Neural cell (in vitro differentiated cells): ENCODE results near the gene PRODH2. TPM values are rescaled to one million over a fixed set of nuclear protein-coding genes. Genes with fewer than 3 reads are reported as not detected.

Experiments used
- H2AFZ ChIP-seq: fragments of 200-600, 300-800 bp; sonication (generic), shearing (Covaris generic); 2 replicates; pipeline ENCODE4 v1.6.0; 2014; ENCODE audit warnings: low read depth, mild to moderate bottlenecking, antibody characterized with exemption, low read length, moderate library complexity
- H3F3A ChIP-seq: fragments of 200-600 bp; shearing (Covaris generic); 2 replicates; pipeline ENCODE4 v1.6.1; 2016; ENCODE audit warnings: mild to moderate bottlenecking, moderate library complexity, mixed read lengths, antibody characterized with exemption, low read length; ENCODE audit not compliant: insufficient read depth, poor library complexity, severe bottlenecking
- H3K27ac ChIP-seq: fragments of 200-600, 300-800 bp; sonication (generic), shearing (Covaris generic); 2 replicates; pipeline ENCODE4 v1.5.1; 2014; ENCODE audit warnings: mild to moderate bottlenecking, low read length, moderate library complexity
- H3K27me3 ChIP-seq: fragments of 300-800, 200-600 bp; sonication (generic), shearing (Covaris generic); 2 replicates; pipeline ENCODE4 v1.6.0; 2014; ENCODE audit warnings: mild to moderate bottlenecking, low read depth, low read length, moderate library complexity; ENCODE audit not compliant: insufficient read depth
- H3K36me3 ChIP-seq: fragments of 300-800, 200-600 bp; sonication (generic), shearing (Covaris generic); 2 replicates; pipeline ENCODE4 v1.5.1; 2014; ENCODE audit warnings: mild to moderate bottlenecking, antibody characterized with exemption, low read length, moderate library complexity; ENCODE audit not compliant: insufficient read depth
- H3K4me2 ChIP-seq: fragments of 300-800, 200-600 bp; sonication (generic), shearing (Covaris generic); 2 replicates; pipeline ENCODE4 v1.6.0; 2014; ENCODE audit warnings: mild to moderate bottlenecking, low read length
- H3K4me3 ChIP-seq: fragments of 300-800, 200-600 bp; sonication (generic), shearing (Covaris generic); 2 replicates; pipeline ENCODE4 v1.5.1; 2014; ENCODE audit warnings: mild to moderate bottlenecking, low read length, moderate library complexity
- H3K79me2 ChIP-seq: fragments of 200-600 bp; shearing (Covaris generic); replicated peaks from 2 replicates; pipeline ENCODE4 v1.6.0; 2014; ENCODE audit warnings: mild to moderate bottlenecking, low read length, moderate library complexity; ENCODE audit not compliant: insufficient read depth
- H3K9ac ChIP-seq: fragments of 300-800, 200-600 bp; sonication (generic), shearing (Covaris generic); 2 replicates; pipeline ENCODE4 v1.6.1; 2016; ENCODE audit warnings: mild to moderate bottlenecking, low read length, mixed read lengths
- H3K9me2 ChIP-seq: fragments of 200-600 bp; shearing (Covaris generic); 2 replicates; pipeline ENCODE4 v1.6.1; 2016; ENCODE audit warnings: mild to moderate bottlenecking, low read length, mixed read lengths; ENCODE audit not compliant: insufficient read depth
- H3K9me3 ChIP-seq: fragments of 200-600, 300-800 bp; sonication (generic), shearing (Covaris generic); 2 replicates; pipeline ENCODE4 v1.6.1; 2016; ENCODE audit warnings: mild to moderate bottlenecking, mixed run types, low read length, moderate library complexity, mixed read lengths
- H4K20me1 ChIP-seq: fragments of 200-600 bp; shearing (Covaris generic); 2 replicates; pipeline ENCODE4 v1.6.1; 2016; ENCODE audit warnings: mild to moderate bottlenecking, mixed run types; ENCODE audit not compliant: insufficient read depth
- EP300 ChIP-seq: fragments of 450-650 bp; conservative IDR thresholded peaks from 2 replicates; pipeline ENCODE4 v1.6.1; 2014; ENCODE audit warnings: antibody characterized with exemption, mild to moderate bottlenecking, moderate library complexity; ENCODE audit not compliant: poor library complexity, severe bottlenecking
- EZH2 ChIP-seq: fragments of 200-600, 300-800 bp; shearing (Covaris generic), sonication (generic); IDR thresholded peaks from 2 replicates; pipeline ENCODE4 v1.6.1; 2014; ENCODE audit warnings: antibody characterized with exemption, low read length, borderline replicate concordance, mild to moderate bottlenecking; ENCODE audit not compliant: insufficient read depth, poor library complexity, severe bottlenecking
- MXI1 ChIP-seq: fragments of 450-650 bp; conservative IDR thresholded peaks from 2 replicates; pipeline ENCODE4 v1.6.1; 2014; ENCODE audit warnings: antibody characterized with exemption, mild to moderate bottlenecking; ENCODE audit not compliant: poor library complexity, severe bottlenecking
- POLR2AphosphoS5 ChIP-seq: IDR thresholded peaks from 2 replicates; pipeline ENCODE4 v1.6.1; 2012
- RAD21 ChIP-seq: fragments of 450-650 bp; conservative IDR thresholded peaks from 2 replicates; pipeline ENCODE4 v1.6.1; 2014; ENCODE audit warnings: antibody characterized with exemption, mild to moderate bottlenecking, moderate library complexity
- SMC3 ChIP-seq: fragments of 450-650 bp; conservative IDR thresholded peaks from 2 replicates; pipeline ENCODE4 v1.6.1; 2014; ENCODE audit warnings: antibody characterized with exemption, mild to moderate bottlenecking, moderate library complexity; ENCODE audit not compliant: poor library complexity
- TAF1 ChIP-seq: IDR thresholded peaks from 2 replicates; pipeline ENCODE4 v1.6.1; 2012; ENCODE audit warnings: low read depth
- polyA plus RNA-seq: library from polyadenylated mRNA; depleted of rRNA; stranded (reverse); fragments of >200 nt; gene quantifications from 2 replicates; pipeline ENCODE4 v1.2.3, GENCODE V29; 2014
- TF ChIP-seq, protein P1 (sequence below): IDR thresholded peaks from 2 replicates; pipeline ENCODE4 v1.6.1; 2012; ENCODE audit warnings: borderline replicate concordance
- TF ChIP-seq, protein P2 (sequence below): fragments of 450-650 bp; IDR thresholded peaks from 2 replicates; pipeline ENCODE4 v1.5.1; 2014; ENCODE audit warnings: antibody characterized with exemption, mild to moderate bottlenecking, moderate library complexity; ENCODE audit not compliant: poor library complexity, severe bottlenecking

The PRODH2 gene
- polyA plus RNA-seq, 1 donor from 2014 or later: not detected

DNA sequence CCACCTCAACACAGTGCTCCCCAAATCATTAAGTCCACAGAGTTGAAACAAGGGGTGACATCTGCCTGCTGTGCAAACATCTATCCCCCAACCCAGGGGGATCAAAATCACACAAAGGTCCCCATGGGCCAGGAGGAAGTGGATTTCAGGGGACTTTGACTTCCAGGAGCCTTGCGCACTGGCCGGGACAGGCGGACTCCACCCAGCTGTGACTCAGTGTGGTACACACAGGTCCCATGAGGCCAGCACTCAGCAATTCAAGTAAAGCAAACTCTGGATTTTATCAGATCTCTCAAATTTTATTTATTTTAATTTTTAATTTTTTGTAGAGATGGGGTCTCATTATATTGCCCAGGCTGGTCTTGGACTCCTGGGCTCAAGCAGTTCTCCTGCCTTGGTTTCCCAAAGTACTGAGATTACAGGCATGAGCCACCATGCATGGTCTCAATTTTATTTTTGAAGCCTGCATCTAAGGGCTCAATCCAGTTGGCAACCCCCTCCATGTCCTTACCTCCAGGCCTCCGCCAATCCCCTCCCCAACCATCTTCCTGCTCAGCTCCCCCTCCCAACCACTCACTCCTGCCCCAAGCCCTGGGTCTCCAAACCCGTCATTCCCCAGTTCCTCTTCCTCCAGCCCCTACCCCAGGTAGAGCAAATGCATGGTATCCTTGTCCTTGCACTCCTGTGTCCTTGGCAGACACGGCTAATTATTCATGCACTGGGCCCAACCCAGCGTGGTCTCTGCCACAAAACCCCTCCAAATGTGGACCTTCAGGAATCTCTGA is 19.1 kb downstream of the PRODH2 start:
- Histone ChIP-seq H3K79me2 (no peaks in the 10 kb centered on the region), H3K27me3 (peaks cover 19% of the 10 kb centered on the region), H3K9me2 (no peaks in the 10 kb centered on the region), H3K9me3 (no peaks in the 10 kb centered on the region), H4K20me1 (no peaks in the 10 kb centered on the region), H3F3A (no peaks in the 10 kb centered on the region), H3K27ac (no peak overlapping the region), H3K4me2 (no peak overlapping the region), H3K9ac (no peak overlapping the region), H3K4me3 (no peak overlapping the region), H3K36me3 (no peaks in the 10 kb centered on the region), H2AFZ (no peak overlapping the region)
- no peak for TF ChIP-seq EP300
- TF ChIP-seq POLR2AphosphoS5: no peak
- no peak for TF ChIP-seq SMC3
- no peak for TF ChIP-seq MXI1
- no peak for TF ChIP-seq TAF1
- no peak for TF ChIP-seq RAD21
- TF ChIP-seq, protein P1, sequence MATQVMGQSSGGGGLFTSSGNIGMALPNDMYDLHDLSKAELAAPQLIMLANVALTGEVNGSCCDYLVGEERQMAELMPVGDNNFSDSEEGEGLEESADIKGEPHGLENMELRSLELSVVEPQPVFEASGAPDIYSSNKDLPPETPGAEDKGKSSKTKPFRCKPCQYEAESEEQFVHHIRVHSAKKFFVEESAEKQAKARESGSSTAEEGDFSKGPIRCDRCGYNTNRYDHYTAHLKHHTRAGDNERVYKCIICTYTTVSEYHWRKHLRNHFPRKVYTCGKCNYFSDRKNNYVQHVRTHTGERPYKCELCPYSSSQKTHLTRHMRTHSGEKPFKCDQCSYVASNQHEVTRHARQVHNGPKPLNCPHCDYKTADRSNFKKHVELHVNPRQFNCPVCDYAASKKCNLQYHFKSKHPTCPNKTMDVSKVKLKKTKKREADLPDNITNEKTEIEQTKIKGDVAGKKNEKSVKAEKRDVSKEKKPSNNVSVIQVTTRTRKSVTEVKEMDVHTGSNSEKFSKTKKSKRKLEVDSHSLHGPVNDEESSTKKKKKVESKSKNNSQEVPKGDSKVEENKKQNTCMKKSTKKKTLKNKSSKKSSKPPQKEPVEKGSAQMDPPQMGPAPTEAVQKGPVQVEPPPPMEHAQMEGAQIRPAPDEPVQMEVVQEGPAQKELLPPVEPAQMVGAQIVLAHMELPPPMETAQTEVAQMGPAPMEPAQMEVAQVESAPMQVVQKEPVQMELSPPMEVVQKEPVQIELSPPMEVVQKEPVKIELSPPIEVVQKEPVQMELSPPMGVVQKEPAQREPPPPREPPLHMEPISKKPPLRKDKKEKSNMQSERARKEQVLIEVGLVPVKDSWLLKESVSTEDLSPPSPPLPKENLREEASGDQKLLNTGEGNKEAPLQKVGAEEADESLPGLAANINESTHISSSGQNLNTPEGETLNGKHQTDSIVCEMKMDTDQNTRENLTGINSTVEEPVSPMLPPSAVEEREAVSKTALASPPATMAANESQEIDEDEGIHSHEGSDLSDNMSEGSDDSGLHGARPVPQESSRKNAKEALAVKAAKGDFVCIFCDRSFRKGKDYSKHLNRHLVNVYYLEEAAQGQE: no peak
- TF ChIP-seq, protein P2, sequence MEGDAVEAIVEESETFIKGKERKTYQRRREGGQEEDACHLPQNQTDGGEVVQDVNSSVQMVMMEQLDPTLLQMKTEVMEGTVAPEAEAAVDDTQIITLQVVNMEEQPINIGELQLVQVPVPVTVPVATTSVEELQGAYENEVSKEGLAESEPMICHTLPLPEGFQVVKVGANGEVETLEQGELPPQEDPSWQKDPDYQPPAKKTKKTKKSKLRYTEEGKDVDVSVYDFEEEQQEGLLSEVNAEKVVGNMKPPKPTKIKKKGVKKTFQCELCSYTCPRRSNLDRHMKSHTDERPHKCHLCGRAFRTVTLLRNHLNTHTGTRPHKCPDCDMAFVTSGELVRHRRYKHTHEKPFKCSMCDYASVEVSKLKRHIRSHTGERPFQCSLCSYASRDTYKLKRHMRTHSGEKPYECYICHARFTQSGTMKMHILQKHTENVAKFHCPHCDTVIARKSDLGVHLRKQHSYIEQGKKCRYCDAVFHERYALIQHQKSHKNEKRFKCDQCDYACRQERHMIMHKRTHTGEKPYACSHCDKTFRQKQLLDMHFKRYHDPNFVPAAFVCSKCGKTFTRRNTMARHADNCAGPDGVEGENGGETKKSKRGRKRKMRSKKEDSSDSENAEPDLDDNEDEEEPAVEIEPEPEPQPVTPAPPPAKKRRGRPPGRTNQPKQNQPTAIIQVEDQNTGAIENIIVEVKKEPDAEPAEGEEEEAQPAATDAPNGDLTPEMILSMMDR: no peak
- TF ChIP-seq EZH2: no peak

DNA sequence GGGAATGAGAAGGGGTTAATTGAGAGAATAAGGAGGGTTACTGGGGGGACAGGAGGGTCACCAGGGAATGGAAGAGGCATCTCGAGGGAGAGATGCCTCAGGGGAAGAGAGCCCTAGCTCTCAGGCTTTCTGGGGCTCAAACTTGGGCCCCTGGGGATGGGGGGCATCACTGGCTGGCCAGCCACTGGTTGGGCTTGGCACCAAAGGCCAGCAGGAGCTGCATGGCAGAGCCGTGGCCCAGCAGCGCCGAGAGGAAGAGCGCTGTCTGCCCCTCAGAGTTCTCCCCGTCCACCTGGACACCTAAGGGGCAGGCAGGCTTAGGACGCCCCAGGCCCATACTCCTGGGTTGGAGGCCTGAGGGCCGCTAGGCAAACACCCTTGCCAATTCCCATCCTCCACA is 19.8 kb downstream of the PRODH2 start:
- Histone ChIP-seq H3K36me3 (no peaks in the 10 kb centered on the region), H3K9me3 (no peaks in the 10 kb centered on the region), H3K79me2 (no peaks in the 10 kb centered on the region), H3K4me3 (no peak overlapping the region), H3K27ac (no peak overlapping the region), H3K9ac (no peak overlapping the region), H3K9me2 (no peaks in the 10 kb centered on the region), H4K20me1 (no peaks in the 10 kb centered on the region), H3K27me3 (peaks cover 19% of the 10 kb centered on the region), H3K4me2 (no peak overlapping the region), H3F3A (no peaks in the 10 kb centered on the region), H2AFZ (no peak overlapping the region)
- TF ChIP-seq, protein P2: no peak
- TF ChIP-seq MXI1 (no peak), SMC3 (no peak), POLR2AphosphoS5 (no peak), EZH2 (no peak)
